ENCODE data around the gene STN1. TPM values are rescaled to one million over a fixed set of nuclear protein-coding genes. Genes with fewer than 3 reads are reported as not detected.

The STN1 gene
- total and polyA plus RNA-seq, 9 of the 15 experiments (the other 6 are each of a cell fraction or from before 2014, with no cell fraction given) = 9.1 to 19.6 (median 13.8) TPM

- H3K9me1 ChIP-seq (ENCODE audit: control insufficient read depth, insufficient read depth, low read length) = no peaks in the 10 kb centered on the region
- no peak for FAIRE-seq
- no peak for ATAC-seq
- ChIA-PET CTCF (ENCODE audit: low intra/inter-chr PET ratio) (no interaction called here), POLR2A (interaction anchor here (0.6 kb wide), 1 partner anchor 18 kb away, joined by 3 read pairs; no protein-coding TSS in a partner anchor)
- H3K4me2 ChIP-seq (ENCODE audit: insufficient read depth, low read length) = no peak overlapping the region
- peaks cover 0 to 3% of the 10 kb centered on the region in 2 experiments; a peak in 2 of 5 replicates for H3K4me1 ChIP-seq (replicated peaks in 1 of 2; ENCODE audit: control insufficient read depth in 2 of 2, insufficient read depth in 2 of 2, low read length in 2 of 2)
- DNase-seq (ENCODE audit: extremely low read depth in 1 of 4, low spot score in 3 of 4) = no peak
- H2AFZ ChIP-seq (ENCODE audit: low read depth, low read length) = no peak overlapping the region
- peaks cover 0 to 6% of the 10 kb centered on the region in 2 experiments; a peak in 1 of 5 replicates for H3K27me3 ChIP-seq (ENCODE audit: control insufficient read depth in 2 of 2, insufficient read depth in 2 of 2, low read length in 2 of 2)
- intact Hi-C loops (cut with micrococcal nuclease) (no loop called here), in situ Hi-C loops (cut with MboI) (no loop called here)
- H3K36me3 ChIP-seq (ENCODE audit: control insufficient read depth, insufficient read depth, low read length) = no peaks in the 10 kb centered on the region
- H4K20me1 ChIP-seq (replicated peaks; ENCODE audit: control insufficient read depth, insufficient read depth, low read length) = no peaks in the 10 kb centered on the region
- TF ChIP-seq ZNF707 (CRISPR knock-in tag; conservative IDR thresholded peaks at IDR 0.05) = no peak
- peak; percentile 69 for TF ChIP-seq CEBPB (tag; IDR thresholded peaks at IDR 0.05)
- no peak for TF ChIP-seq SP1 (CRISPR knock-in tag; IDR thresholded peaks at IDR 0.05)
- TF ChIP-seq CLOCK (CRISPR knock-in tag; IDR thresholded peaks at IDR 0.05; ENCODE audit: borderline replicate concordance) = no peak
- no peak for TF ChIP-seq SPI1 (IDR thresholded peaks at IDR 0.05; ENCODE audit: borderline replicate concordance, low read depth, low read length)
- TF ChIP-seq KDM1A (IDR thresholded peaks at IDR 0.05) = no peak
- TF ChIP-seq ZBTB33 (CRISPR knock-in tag; IDR thresholded peaks at IDR 0.05) = no peak
- TF ChIP-seq BCLAF1 (IDR thresholded peaks at IDR 0.05; ENCODE audit: borderline replicate concordance in 1 of 2, control insufficient read depth in 1 of 2, low read depth in 2 of 2, low read length in 1 of 2) = no peak
- TF ChIP-seq CEBPG (CRISPR knock-in tag; IDR thresholded peaks at IDR 0.05) = no peak
- peak in 1 of 2 experiments; percentile 58; a peak in 3 of 4 replicates for TF ChIP-seq CEBPG (tag; conservative IDR thresholded peaks at IDR 0.05 in 1 of 2, IDR thresholded peaks at IDR 0.05 in 1 of 2)
- no peak for TF ChIP-seq ZNF766 (CRISPR knock-in tag; conservative IDR thresholded peaks at IDR 0.05)
- no peaks in the 10 kb centered on the region for H3K79me2 ChIP-seq (ENCODE audit: control insufficient read depth, insufficient read depth, low read length)
- H3K27ac ChIP-seq (ENCODE audit: extremely low read depth, low read depth, low read length) = no peak overlapping the region
- H3K9me3 ChIP-seq (replicated peaks; ENCODE audit: control insufficient read depth, insufficient read depth, low read depth, low read length) = no peaks in the 10 kb centered on the region
- H3K4me3 ChIP-seq = no peak overlapping the region
- H3K9ac ChIP-seq (ENCODE audit: insufficient read depth in 1 of 2, low read depth in 2 of 2, low read length in 2 of 2) = no peak overlapping the region
- BruUV-seq (replicated peaks) = no TSS peak
These were observed 21.5 kb upstream of the STN1 start for GRCh38 chr10:103939522-103939921.

All from K562 (cell line).